Inflammatory macrophage treated with lipopolysaccharide for 1 hour (primary cell): ENCODE results near the gene SIGLEC1.

ENCODE experiments used
- DNase-seq, 2 donors: peaks; one replicate each; pipeline ENCODE4 v3.0.0-alpha.2; 2020 to 2022

Gene SIGLEC1

DNA sequence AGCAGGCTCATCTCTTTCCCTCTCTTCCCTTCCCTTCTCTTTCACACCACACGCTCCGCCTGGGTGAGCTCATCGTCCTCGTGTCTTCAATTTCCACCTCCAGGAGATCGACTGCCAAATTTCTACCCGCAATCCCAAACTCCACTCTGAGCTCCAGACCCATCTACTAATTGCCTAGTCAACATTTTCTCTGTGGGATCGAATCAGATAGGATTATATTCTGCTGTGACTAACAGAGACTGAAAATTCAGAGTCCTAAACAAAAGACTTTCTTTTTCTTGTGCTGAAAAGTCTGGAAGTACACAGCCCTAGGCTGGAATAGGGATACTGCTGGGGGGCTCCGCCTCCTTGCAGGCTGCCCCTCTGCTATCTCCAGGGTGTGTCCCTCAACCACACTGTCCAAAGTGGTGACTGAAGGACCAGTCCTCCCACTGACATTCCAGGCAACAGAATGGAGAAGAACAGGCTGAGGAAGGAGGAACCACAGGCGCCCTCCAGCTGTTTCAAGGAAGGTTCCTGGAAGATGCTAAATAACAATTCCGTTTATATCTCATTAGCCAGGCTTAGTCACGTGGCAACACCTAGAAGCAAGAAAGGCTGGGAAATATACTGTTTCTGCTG lies 15.1 kb upstream of the SIGLEC1 start:
- no peak for DNase-seq

DNA sequence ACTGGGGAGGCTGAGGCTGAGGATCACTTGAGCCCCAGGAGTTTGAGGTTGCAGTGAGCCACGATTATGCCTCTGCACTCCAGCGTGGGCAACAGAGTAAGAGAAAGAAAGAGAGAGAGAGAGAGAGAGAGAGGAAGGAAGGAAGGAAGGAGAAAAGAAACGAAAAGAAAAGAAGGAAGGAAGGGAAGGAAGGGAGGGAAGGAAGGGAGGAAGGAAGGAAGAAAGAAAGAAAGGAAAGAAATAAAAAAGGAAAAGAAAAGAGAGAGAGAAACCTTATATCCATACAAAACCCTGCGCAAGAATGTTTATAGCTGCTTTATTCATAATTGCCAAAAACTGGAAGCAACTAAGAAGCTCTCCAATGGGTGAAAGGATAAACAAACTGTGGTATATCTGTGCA lies 12.0 kb upstream of the SIGLEC1 start:
- DNase-seq: no peak

DNA sequence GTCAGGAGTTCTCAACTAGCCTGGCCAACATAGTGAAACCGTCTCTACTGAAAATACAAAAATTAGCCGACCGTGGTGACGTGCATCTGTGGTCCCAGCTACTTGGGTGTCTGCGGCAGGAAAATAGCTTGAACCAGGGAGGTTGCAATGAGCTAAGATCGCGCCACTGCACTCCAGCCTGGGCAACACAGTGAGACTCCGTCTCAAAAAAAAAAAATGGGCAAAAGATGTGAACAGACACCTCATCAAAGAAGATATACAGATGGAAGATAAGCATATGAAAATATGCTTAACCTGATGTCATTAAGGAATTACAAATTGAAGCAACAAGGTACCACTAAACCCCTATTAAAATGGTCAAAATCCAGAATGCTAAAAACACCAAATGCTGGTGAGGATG lies 10.9 kb upstream of the SIGLEC1 start:
- DNase-seq: no peak

DNA sequence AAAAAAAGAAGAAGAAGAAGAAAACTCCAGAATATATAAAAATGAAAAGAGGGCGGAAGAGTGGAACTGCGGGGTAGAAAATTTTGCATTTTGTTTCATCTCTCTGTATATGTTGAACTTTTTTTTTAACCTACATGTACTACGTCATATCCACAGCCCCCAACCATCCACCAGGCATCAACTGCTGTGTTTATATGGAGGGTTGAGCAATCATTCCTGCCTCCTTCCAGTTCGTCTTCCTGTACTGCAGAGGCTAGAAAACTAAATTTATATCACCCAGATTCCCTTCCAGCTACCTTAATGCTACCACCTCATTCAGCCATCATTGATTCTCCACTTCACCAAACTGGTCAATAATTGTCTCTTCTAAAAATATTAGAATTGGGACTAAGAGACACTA lies 9.5 kb upstream of the SIGLEC1 start:
- no peak for DNase-seq

DNA sequence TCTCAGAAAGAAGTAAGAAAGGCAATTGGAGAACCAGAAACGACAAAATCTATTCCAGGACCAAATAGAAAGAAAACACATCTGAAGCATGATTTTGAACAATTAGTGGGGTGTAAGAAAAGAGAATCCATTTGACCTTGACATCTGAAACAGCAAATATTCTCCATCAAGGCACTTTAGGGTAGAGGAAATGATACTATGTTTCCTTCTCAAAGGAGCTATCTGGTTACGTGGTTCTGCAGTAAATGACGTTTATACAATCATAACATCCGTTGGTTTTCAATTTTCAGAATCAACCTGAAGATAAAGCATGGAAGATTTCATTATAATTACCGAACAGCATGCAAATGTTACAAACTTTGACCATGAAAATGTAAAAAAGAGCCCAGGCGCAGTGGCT lies 8.2 kb upstream of the SIGLEC1 start:
- no peak for DNase-seq

DNA sequence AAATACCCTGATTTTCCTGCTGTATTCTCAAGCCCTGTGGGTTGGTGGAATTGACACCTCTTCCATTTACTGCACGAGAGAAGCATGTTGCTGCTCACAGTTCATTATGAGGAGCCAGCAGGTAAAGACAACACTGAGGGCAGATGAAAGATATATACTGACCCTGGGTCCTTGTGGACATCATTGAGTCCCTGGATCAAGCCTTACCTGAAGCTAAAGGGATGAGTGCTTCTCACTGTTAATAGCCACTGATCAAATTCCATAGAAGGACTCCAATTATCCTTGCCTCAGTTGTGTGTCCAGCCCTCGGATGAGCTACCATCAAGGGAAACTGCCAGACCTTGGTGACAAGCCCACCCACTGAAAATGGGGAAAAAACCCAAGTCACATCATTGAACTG lies 7.7 kb upstream of the SIGLEC1 start:
- no peak for DNase-seq

DNA sequence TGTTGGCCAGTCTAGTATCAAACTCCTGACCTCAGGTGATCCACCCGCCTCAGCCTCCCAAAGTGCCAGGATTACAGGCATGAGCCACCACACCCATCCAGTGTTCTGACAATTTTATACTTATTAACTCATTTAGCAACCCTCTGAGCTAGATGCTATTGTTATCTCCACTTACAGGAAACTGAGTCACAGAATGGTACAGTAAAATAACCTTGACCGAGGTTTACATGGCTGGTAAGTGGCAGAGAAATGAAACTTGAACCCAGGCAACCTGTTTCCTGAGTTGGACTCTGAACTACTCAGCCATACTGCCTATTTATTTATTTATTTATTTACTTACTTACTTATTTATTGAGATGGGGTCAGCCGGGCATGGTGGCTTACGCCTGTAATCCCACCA lies 6.6 kb upstream of the SIGLEC1 start:
- DNase-seq: no peak

DNA sequence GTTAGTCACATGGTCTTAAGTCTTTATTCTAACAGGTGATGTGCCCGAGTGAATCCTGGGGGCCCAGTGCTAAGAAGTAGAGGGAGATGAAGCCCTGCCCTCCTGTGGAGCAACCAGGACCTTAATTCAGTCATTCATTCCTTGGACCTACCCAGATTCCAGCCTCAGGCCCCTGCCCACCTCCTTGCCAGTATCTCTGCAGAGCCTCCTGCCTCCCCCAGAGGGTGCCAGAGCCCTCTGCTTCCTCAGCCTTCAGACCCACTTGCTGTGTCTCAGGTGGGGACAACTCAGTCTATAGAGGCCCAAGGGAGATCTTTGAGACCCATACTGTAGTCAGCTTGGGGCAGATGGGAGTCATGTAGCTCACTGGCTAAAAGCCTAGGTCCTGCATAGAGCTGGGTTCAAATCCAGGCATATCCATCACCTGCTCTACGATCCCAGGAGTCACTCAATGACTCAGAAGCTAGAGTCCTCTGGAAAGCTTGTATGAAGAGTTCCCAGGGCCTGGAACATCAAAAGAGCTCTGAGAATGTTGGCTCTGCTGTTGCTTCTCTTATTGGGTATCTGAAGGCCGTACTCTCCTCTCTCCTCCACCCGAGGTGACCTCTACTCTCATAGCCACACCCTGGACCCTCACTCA lies 3.9 kb upstream of the SIGLEC1 start:
- DNase-seq: no peak

DNA sequence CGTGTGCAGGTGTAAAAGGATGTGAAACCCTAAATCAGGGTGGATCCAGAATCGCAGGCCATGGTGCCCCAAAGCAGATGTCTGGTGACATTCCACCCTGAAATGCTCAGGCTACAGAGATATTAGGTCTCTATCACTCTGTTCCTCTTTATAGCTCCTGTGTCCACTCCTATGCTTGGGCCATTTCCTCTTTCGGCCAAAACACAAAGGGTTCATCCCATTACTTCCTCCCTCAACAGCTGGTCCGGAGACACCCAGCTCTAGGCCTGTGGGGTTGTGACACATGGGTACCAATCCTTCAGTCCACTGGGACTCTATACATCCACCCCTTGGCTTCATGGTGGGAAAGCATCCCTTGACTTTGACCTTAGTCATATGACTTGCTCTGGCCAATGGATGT lies 1.7 kb upstream of the SIGLEC1 start:
- DNase-seq: peak; percentile 70 to 71

DNA sequence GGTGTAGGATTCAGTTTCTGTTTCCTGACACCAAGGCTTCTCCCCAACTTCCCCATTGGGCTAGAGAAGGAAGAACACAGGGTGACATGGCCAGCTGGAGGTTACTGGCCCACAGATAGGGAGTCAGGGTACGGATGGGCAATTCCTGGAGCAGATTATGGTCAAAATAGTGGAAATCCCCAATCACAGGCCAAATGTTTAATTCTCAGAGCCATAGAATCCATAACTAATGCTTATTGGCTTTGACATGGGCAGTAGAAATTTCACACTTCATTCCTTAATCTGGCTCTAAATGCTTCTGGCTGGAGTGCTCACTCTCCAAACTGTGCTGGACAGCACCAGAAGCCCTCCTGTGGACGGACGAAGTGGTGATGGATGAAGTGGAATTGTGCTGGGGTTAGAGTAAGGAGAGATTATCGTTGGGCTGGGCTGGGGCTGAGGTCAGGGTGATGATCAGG lies 887 bp downstream of the SIGLEC1 start:
- DNase-seq: peak; percentile 88 to 90

DNA sequence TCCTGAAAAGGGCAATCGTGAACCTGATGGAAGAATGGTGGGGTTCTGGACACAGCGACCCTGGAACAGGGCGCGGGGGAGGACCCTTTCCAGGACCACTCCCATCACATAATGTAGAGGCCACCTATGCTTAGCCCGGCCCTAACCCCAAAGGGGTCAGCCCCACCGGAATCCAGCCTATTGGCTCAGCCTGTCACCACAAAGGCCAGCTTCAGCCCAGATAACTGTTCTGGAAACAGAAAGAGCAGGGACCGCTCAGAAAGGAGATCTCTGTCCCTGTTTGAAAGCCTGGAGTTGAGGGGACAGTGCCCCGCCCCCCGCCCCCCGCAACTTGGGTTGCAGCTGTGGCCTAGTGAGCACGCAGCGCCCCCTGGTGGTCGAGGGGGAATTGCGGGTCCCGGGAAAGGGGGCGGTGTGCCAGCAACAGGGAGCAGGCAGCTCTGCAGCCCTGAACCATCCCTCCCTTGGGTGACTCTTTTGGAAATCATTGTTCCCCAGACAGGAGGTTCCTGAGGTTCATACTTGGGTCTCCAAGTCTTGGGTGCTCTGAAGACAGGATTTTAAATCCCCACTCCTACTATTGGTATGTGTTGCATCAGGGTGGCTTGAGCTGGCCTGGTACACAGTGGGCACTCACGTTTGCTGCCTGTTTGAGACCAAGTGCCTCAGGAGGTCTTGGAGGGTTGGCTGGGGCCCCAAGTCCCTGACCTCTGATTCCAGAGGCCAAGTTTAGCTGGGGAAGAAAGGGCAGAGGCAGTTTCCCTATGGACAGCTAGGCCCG lies 1.5 kb downstream of the SIGLEC1 start:
- peak; percentile 24 to 84 for DNase-seq

DNA sequence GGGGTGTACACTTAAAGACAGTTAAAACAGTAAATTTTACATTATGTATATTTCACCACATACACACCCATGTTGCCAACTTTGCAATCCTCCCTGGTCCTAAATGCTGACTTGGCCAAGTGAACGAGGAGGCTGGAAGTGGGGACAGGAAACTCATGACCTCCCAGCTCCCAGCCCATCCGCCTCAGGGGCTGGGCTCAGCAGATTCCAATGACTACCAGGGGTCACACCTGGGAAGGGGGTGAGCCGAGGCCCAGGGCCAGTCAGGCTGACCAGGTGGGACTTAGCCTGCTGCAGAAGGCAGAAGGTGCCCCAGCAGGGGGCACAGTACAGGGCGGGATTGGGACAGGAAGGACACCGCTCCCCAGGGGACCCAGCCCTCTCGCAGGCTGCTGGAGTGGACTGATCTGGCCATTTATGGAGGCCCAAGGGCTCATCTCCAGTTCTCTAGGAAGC lies 2.4 kb downstream of the SIGLEC1 start:
- no peak for DNase-seq

DNA sequence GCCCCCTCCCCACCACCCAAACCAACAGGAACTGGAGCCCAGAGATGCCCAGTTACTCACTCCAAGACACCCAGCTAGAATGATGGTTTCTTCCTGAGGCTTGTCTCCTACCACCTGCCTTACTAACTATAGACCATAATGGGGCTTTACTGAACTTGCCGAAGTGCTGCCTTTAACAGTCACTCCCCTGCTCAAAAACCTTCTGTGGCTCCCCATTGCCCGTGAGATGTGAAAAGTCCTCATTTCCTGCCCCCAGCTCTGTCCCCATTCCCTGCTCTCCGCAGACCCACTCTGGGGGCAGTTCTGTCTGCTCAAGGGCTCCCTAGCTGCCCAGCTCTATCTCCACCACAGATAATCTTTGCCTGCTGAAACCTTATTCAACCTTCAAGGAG lies 4.9 kb downstream of the SIGLEC1 start:
- no peak for DNase-seq

DNA sequence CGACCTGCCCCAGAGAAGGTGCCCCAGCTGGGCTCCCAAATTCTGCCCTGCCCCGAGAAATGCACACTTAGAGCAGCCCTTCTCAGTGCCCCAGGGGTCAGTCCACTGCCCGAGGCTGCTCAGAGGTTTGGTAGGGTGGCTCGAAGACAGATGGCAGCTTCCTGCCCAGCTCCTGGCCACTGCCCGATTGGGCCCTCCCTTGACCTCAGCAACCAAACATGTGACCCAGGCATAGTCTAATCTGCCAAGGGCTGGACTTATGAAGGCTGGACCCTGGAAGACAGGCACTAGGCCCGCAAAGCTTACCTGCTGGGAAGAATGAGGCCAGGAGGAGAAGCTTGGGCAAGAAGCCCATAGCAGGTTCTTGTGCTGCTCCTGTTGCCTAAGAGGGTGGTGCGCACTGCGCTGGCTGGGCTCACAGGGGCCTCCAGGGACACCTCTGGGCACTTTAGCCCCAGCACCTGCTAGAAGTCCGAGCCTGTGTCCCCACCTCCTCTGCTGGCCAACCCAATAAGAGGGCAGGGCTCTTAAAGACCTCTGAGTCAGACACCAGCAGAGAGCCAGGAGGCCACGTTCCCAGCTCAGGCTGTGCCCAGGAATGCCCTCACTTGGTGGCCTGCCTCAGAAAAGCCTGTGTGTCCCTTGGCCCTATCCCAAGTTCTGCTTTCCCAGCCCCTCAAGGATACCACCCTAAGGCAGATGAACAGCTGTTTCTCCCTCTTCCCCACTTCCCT lies 5.5 kb downstream of the SIGLEC1 start:
- DNase-seq: no peak

DNA sequence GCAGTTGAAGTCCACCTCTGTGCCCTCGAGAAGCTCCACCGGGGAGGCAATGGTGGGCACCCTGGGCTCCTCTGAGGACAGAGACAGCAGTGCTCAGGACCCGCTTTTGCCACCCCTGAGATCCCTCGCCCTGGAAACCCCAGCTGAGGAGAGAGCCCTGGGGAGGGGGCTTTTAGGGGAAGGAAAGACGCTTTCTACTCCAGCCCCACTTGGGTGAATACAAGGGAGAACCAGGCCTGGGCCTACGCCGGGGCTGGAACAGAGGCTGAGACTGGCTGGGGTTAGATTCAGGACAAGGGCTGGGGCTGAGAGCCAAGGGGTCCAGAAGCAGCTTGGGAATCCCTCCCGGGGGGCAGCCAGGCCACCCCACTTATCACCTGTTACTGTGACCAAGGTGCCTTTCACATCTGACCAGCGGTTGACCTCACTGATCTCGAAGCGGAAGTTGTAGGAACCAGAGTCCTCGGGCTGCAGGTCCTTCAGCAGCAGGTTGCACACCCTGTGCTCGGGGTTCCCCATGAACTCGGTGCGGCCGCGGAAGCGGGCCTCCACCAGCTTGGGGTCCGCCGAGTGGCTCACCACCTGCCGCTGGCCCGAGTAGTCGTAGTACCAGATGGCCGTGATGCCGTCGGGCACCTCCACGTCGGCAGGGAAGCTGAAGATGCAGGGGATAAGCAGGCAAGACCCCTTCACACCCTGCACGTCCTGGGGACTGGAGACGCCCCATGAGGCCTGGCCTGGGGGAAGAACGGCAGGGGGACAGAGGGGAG lies 6.2 kb downstream of the SIGLEC1 start:
- no peak for DNase-seq

DNA sequence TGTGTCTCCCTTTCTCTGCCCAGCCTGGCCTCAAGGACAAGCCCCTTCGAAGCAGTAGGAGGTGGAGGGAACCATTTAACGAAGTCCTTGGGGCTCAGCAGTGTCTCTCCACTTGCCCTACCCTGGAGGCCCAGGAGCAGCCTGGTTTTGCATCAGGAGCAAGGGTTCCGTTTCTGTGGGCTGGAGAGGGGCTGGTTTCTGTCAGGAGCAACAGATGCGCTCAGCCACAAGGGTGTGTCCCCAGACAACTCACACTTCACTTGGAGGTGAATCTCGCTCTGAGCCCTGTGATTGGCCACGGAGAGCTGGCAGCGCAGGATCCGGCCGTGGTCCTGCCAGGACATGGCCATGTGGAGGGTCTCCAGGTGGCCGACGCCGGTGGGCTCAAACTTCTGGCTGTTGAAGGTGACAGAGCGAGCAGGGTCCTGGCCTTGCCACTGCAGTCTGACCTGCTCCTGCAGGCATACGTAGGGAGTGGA lies 6.9 kb downstream of the SIGLEC1 start:
- no peak for DNase-seq

DNA sequence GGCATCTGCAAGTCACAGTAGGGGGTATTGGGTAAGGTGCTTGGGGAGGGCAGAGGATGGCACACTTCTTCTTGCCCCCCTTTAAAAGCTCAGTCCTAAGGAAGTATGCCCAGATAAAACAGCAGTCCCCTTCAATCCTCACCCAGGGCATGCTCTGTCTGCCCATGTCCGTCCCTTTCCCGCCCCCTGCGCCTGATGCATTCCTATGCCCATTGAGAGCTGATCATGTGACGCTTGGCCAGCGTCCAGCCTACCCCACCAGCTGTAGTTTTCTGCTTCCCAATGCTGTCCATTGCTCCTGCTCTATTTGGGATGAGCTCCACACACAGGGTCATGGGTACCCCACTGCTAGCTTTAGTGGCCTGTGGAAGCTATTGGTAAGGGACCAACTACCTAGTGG lies 8.3 kb downstream of the SIGLEC1 start:
- no peak for DNase-seq

DNA sequence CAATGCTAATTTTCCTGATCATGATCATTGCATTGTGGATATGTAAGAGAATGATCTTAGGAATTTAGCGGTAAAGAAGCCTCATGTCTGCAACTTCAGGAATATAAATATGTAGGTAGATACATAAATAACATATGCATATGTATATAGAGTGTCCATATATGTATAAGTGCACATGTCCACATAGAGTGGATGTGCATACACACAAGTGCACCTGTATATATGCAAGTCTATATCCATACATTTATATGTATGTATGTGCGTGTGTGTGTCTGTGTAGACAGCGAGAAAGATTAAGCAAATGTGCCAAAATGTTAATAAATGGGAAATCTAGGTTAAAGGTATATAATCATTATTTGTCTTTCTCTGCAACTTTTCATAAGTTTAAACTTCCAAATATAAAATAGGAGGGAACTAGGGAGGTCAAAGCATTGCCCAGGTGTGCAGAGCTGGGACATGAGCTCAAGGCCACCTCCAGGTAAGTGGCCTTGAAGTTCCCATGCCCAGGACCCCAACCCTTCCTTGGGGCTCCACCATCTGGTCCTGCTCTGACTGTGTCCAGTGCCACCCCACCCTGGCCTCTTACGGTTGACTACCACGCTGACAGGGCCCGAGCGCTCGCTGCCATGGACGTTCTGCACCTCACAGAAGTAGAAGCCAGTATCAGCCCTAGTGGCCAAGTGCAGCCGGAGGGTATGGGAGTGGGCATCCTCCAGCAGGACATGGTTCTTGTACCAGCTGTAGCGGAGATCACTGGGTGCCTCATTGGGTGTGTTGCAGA lies 9.6 kb downstream of the SIGLEC1 start:
- DNase-seq: no peak

DNA sequence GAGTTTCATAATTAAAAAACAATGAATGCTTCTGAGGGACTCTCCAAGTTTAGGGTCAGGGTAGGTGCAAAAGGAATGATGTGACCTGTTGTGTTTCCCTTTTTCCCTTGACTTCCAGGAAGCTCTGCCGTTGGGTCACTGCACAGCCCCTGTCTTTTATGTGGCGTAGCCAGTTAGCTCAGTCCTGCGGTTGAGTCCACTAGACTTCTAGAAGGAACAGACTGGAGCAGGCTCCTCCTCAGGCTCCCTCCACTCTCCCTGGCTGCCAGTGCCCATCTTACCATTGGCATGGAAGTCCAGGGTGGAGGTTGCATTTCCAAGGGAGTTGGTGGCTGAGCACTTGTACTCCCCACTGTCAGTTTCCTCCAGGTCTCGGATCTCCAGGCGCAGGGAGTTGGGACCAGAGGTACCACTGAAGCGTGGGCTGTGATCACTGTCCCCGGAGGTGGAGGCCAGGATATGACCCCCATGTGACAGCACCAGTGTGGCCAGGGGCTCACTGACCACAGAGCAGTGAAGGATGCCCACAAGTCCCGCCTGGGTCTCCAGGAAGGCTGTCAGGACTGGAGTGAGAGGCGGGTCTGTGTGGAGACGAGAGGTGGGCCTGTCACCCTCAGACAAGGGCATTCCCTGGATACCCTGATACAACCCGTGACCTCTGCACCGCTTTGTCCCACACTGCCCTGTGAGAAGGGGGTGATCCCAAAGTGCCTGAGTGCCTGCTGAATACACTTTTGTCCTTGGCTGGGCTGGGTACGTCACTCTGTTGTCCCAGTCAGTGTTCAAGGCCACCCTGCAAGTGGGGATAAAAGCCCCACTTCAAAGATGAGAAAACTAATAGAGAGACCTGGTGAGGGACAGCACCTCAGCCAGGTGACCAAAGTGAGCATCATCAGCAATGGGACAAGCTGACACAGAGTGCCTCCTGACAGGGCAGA lies 11.1 kb downstream of the SIGLEC1 start:
- DNase-seq: no peak

DNA sequence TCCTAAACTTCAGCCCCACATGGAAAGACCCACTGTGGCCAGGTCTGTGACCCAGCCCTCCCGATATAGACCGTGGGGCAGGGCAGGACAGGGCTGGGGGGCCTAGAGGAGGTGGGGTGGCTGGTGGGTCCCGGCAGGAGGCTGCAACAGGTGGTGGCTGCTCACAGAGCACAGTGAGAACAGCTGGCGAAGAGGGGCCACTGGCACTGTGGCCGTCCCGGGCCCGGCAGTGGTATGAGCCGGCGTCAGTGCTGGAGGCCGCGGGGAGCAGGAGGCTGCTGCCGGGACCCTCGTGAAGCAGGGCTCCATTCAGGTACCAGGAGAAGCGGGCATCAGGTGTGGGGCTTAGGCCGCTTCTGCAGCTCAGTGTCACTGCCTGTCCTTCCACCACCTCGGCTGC lies 13.4 kb downstream of the SIGLEC1 start:
- DNase-seq: no peak
